Measurements from ENCODE around the gene SF3B4.

Gene SF3B4

DNA sequence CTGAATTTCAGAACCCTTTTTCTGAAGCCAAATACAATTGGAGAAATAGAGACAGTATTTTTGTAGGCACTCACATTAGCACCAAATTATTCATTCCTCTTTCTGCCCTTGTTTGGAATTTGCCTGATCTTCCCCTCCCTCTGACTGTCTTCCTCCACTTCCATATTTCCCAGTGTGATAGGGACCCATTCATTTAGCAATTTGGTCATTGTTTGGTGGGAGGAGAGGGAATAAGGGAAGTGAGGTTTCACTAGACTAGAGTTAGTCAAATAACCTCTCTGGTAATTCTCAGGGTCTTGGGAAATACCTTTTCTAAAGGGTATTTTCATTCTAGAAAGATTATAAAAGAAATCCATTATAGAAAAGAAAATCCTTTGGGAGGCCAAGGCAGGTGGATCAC, 40.0 kb upstream of the SF3B4 start:
- H3K79me2 ChIP-seq (ENCODE audit: control insufficient read depth, low read length) = no peaks in the 10 kb centered on the region
- no peaks in the 10 kb centered on the region for H3K9me3 ChIP-seq (ENCODE audit: control insufficient read depth, insufficient read depth, low read length)
- no peak overlapping the region for H3K4me2 ChIP-seq (ENCODE audit: low read length)
- H3K4me3 ChIP-seq (ENCODE audit: low read length) = no peak overlapping the region
- H3K4me1 ChIP-seq (ENCODE audit: control insufficient read depth, low read length) = no peaks in the 10 kb centered on the region
- H3K9me2 ChIP-seq (replicated peaks; ENCODE audit: control insufficient read depth, low read length) = no peaks in the 10 kb centered on the region
- no peaks in the 10 kb centered on the region for H4K20me1 ChIP-seq (ENCODE audit: control insufficient read depth, insufficient read depth, low read depth, low read length)
- no peak overlapping the region for H3K27ac ChIP-seq (ENCODE audit: low read depth, low read length)
- H3K36me3 ChIP-seq (ENCODE audit: control insufficient read depth, low read length) = no peaks in the 10 kb centered on the region
- H3F3A ChIP-seq (ENCODE audit: control insufficient read depth, insufficient read depth) = no peaks in the 10 kb centered on the region
- no peaks in the 10 kb centered on the region for H3K27me3 ChIP-seq (ENCODE audit: control insufficient read depth, low read length)
- TF ChIP-seq EZH2phosphoT487 (IDR thresholded peaks at IDR 0.05; ENCODE audit: borderline replicate concordance, low read length) = no peak
- TF ChIP-seq, protein P1, sequence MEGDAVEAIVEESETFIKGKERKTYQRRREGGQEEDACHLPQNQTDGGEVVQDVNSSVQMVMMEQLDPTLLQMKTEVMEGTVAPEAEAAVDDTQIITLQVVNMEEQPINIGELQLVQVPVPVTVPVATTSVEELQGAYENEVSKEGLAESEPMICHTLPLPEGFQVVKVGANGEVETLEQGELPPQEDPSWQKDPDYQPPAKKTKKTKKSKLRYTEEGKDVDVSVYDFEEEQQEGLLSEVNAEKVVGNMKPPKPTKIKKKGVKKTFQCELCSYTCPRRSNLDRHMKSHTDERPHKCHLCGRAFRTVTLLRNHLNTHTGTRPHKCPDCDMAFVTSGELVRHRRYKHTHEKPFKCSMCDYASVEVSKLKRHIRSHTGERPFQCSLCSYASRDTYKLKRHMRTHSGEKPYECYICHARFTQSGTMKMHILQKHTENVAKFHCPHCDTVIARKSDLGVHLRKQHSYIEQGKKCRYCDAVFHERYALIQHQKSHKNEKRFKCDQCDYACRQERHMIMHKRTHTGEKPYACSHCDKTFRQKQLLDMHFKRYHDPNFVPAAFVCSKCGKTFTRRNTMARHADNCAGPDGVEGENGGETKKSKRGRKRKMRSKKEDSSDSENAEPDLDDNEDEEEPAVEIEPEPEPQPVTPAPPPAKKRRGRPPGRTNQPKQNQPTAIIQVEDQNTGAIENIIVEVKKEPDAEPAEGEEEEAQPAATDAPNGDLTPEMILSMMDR (IDR thresholded peaks at IDR 0.05; ENCODE audit: low read depth, low read length, poor library complexity, severe bottlenecking) = no peak

DNA sequence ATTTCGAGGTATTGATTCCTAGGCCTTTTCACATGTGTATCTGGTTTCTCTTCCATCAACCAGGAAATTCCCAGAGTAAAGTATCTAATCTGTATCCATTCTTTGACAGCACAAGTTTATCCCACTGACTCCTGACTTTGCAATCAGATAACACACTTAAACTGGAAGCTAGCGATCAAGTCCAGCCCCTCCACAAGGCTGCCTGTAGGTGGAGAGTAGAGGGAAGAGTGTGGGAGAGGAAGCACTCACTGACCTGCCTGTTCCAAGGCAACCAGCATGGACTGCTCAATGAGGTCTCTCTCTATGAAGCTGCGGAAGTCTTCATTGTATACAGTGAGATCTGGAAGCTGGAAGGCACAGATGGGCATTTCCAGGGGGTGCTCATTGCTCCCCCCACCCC, 39.4 kb upstream of the SF3B4 start:
- H3F3A ChIP-seq (ENCODE audit: control insufficient read depth, insufficient read depth) = no peaks in the 10 kb centered on the region
- no peaks in the 10 kb centered on the region for H3K79me2 ChIP-seq (ENCODE audit: control insufficient read depth, low read length)
- no peaks in the 10 kb centered on the region for H4K20me1 ChIP-seq (ENCODE audit: control insufficient read depth, insufficient read depth, low read depth, low read length)
- no peak overlapping the region for H3K4me2 ChIP-seq (ENCODE audit: low read length)
- H3K4me1 ChIP-seq (ENCODE audit: control insufficient read depth, low read length) = peaks cover 3% of the 10 kb centered on the region
- H3K9me2 ChIP-seq (replicated peaks; ENCODE audit: control insufficient read depth, low read length) = no peaks in the 10 kb centered on the region
- H3K4me3 ChIP-seq (ENCODE audit: low read length) = no peak overlapping the region
- no peak overlapping the region for H3K27ac ChIP-seq (ENCODE audit: low read depth, low read length)
- no peaks in the 10 kb centered on the region for H3K36me3 ChIP-seq (ENCODE audit: control insufficient read depth, low read length)
- TF ChIP-seq, protein P1 (IDR thresholded peaks at IDR 0.05; ENCODE audit: low read depth, low read length, poor library complexity, severe bottlenecking) = no peak
- no peak for TF ChIP-seq EZH2phosphoT487 (IDR thresholded peaks at IDR 0.05; ENCODE audit: borderline replicate concordance, low read length)
- H3K27me3 ChIP-seq (ENCODE audit: control insufficient read depth, low read length) = no peaks in the 10 kb centered on the region
- H3K9me3 ChIP-seq (ENCODE audit: control insufficient read depth, insufficient read depth, low read length) = no peaks in the 10 kb centered on the region

DNA sequence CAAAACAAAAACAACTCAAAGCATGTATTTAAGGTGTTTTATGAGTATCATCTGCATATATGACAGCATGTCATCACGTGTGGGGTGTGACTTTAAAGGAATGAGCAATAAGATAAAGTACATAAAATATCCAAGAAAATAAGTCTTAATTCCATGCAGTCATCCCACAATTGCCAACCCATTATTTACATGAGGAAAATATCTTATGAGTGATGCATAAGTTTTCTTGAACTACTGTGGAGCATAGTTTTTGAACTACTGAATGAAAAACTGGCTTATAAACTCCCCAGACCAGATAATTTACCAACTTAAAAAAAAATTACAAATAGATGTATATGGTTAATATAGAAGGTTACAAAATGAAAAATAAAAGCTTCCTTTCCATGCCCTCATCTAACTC, 38.8 kb upstream of the SF3B4 start:
- H3K4me3 ChIP-seq (ENCODE audit: low read length) = no peak overlapping the region
- TF ChIP-seq EZH2phosphoT487 (IDR thresholded peaks at IDR 0.05; ENCODE audit: borderline replicate concordance, low read length) = no peak
- TF ChIP-seq, protein P1 (IDR thresholded peaks at IDR 0.05; ENCODE audit: low read depth, low read length, poor library complexity, severe bottlenecking) = no peak
- H3K79me2 ChIP-seq (ENCODE audit: control insufficient read depth, low read length) = no peaks in the 10 kb centered on the region
- H3F3A ChIP-seq (ENCODE audit: control insufficient read depth, insufficient read depth) = no peaks in the 10 kb centered on the region
- H3K36me3 ChIP-seq (ENCODE audit: control insufficient read depth, low read length) = no peaks in the 10 kb centered on the region
- no peaks in the 10 kb centered on the region for H3K27me3 ChIP-seq (ENCODE audit: control insufficient read depth, low read length)
- no peak overlapping the region for H3K4me2 ChIP-seq (ENCODE audit: low read length)
- no peaks in the 10 kb centered on the region for H3K9me3 ChIP-seq (ENCODE audit: control insufficient read depth, insufficient read depth, low read length)
- H4K20me1 ChIP-seq (ENCODE audit: control insufficient read depth, insufficient read depth, low read depth, low read length) = no peaks in the 10 kb centered on the region
- H3K27ac ChIP-seq (ENCODE audit: low read depth, low read length) = no peak overlapping the region
- H3K4me1 ChIP-seq (ENCODE audit: control insufficient read depth, low read length) = peaks cover 3% of the 10 kb centered on the region
- no peaks in the 10 kb centered on the region for H3K9me2 ChIP-seq (replicated peaks; ENCODE audit: control insufficient read depth, low read length)

DNA sequence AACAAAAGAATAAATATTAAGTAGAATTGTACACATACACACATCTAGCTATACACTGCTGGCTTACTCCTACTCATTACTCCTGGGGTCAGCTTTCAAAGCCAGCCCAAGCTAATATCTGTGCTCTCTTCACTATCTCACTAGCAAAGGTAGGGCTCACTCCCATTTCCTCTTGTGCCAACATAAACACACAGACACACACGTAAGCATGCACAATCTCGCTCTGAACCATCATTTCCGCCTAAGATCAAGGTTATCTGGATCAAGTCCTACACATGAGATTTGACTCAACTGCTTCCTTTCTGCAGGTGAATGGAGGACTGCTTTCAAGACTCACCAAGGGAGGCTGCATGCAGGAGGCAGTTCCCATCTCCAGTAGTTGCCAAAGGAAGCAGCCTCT, 37.8 kb upstream of the SF3B4 start:
- Histone ChIP-seq H3K9me3 (ENCODE audit: control insufficient read depth, insufficient read depth, low read length) (no peaks in the 10 kb centered on the region), H3K4me1 (ENCODE audit: control insufficient read depth, low read length) (peaks cover 3% of the 10 kb centered on the region), H3K27ac (ENCODE audit: low read depth, low read length) (no peak overlapping the region), H3F3A (ENCODE audit: control insufficient read depth, insufficient read depth) (no peaks in the 10 kb centered on the region), H3K4me3 (ENCODE audit: low read length) (no peak overlapping the region), H3K27me3 (ENCODE audit: control insufficient read depth, low read length) (no peaks in the 10 kb centered on the region), H3K36me3 (ENCODE audit: control insufficient read depth, low read length) (no peaks in the 10 kb centered on the region), H3K4me2 (ENCODE audit: low read length) (no peak overlapping the region), H3K9me2 (replicated peaks; ENCODE audit: control insufficient read depth, low read length) (no peaks in the 10 kb centered on the region), H3K79me2 (ENCODE audit: control insufficient read depth, low read length) (no peaks in the 10 kb centered on the region), H4K20me1 (ENCODE audit: control insufficient read depth, insufficient read depth, low read depth, low read length) (no peaks in the 10 kb centered on the region)
- no peak for TF ChIP-seq EZH2phosphoT487 (IDR thresholded peaks at IDR 0.05; ENCODE audit: borderline replicate concordance, low read length)
- TF ChIP-seq, protein P1 (IDR thresholded peaks at IDR 0.05; ENCODE audit: low read depth, low read length, poor library complexity, severe bottlenecking) = no peak
